ENCODE measurements around the gene GFI1B. TPM values are rescaled to one million over a fixed set of nuclear protein-coding genes. Genes with fewer than 3 reads are reported as not detected.

Gene GFI1B
- total and polyA plus RNA-seq, 2 of the 4 experiments (the other 2 are of a cell fraction): 0.02 TPM; not detected in 1

- Histone ChIP-seq H3K27me3 (ENCODE audit: control insufficient read depth, insufficient read depth, low read length) (peaks cover 67% of the 10 kb centered on the region), H3K36me3 (ENCODE audit: control insufficient read depth, insufficient read depth, low read length) (no peaks in the 10 kb centered on the region), H4K5ac (ENCODE audit: low read depth, low read length) (no peak overlapping the region), H4K8ac (ENCODE audit: low read depth in 2 of 2, low read length in 2 of 2) (no peak overlapping the region), H3K9me3 (ENCODE audit: control insufficient read depth, insufficient read depth, low read length) (no peaks in the 10 kb centered on the region), H3K23ac (ENCODE audit: low read depth, low read length) (no peak overlapping the region), H3K9me1 (ENCODE audit: insufficient read depth, low read length) (no peaks in the 10 kb centered on the region), H2AK9ac (replicated peaks; ENCODE audit: low read depth, low read length, poor library complexity) (no peak overlapping the region), H3K79me1 (ENCODE audit: low read depth in 1 of 2, low read length in 2 of 2) (no peaks in the 10 kb centered on the region), H3K4me2 (ENCODE audit: low read depth, low read length) (no peak overlapping the region), H2BK15ac (ENCODE audit: low read depth, low read length) (no peak overlapping the region), H3K27ac (ENCODE audit: insufficient read depth, low read length) (no peak overlapping the region), H2BK5ac (ENCODE audit: low read depth, low read length, poor library complexity, severe bottlenecking) (no peak overlapping the region), H3K4ac (ENCODE audit: low read depth, low read length) (no peak overlapping the region), H3K14ac (replicated peaks; ENCODE audit: low read depth, low read length) (no peak overlapping the region), H3K56ac (ENCODE audit: extremely low read depth, insufficient read depth, low read length) (no peak overlapping the region), H4K20me1 (ENCODE audit: insufficient read depth, low read length) (no peaks in the 10 kb centered on the region), H2AFZ (replicated peaks; ENCODE audit: low read length, poor library complexity) (peak overlapping the region; percentile 10), H3K4me1 (ENCODE audit: control insufficient read depth, insufficient read depth, low read length) (no peaks in the 10 kb centered on the region), H2AK5ac (ENCODE audit: low read depth, low read length) (no peak overlapping the region), H3K9ac (ENCODE audit: low read depth, low read length) (no peak overlapping the region), H4K91ac (ENCODE audit: insufficient read depth, low read depth, low read length) (no peak overlapping the region), H3K4me3 (ENCODE audit: insufficient read depth, low read depth, low read length) (no peak overlapping the region), H2BK20ac (ENCODE audit: low read depth, low read length) (no peak overlapping the region), H2BK120ac (ENCODE audit: low read depth, low read length) (no peak overlapping the region), H3K18ac (ENCODE audit: low read depth, low read length) (no peak overlapping the region)
- DNase-seq: no peak
- BruUV-seq (replicated peaks): no TSS peak
- 83% methylated on average over 7 of the region's 23 CpGs; no CpG with 5 or more reads in 1 of the 2 experiments for WGBS, 2 experiments (ENCODE audit: extremely low coverage in 2 of 2, insufficient read length in 1 of 2)
- intact Hi-C loops (cut with micrococcal nuclease): no loop called here
- dilution Hi-C loops (cut with HindIII; ENCODE audit: low sequenced_read_pairs, unreplicated experiment): no loop called here
- CTCF ChIA-PET: no interaction called here
- POLR2A ChIA-PET (ENCODE audit: unreplicated experiment): no interaction called here
- TF ChIP-seq SMC3 (IDR thresholded peaks at IDR 0.05; ENCODE audit: low read depth, low read length) (no peak), FOS (IDR thresholded peaks at IDR 0.05; ENCODE audit: low read depth, low read length) (no peak), CHD1 (IDR thresholded peaks at IDR 0.05; ENCODE audit: low read depth, low read length) (no peak), BHLHE40 (IDR thresholded peaks at IDR 0.05; ENCODE audit: low read depth, low read length) (no peak), USF2 (IDR thresholded peaks at IDR 0.05; ENCODE audit: low read depth, low read length) (no peak), POLR2A (IDR thresholded peaks at IDR 0.05; ENCODE audit: low read depth, low read length) (no peak), ELK1 (IDR thresholded peaks at IDR 0.05; ENCODE audit: borderline replicate concordance, low read depth, low read length) (no peak)
- TF ChIP-seq, protein P1, sequence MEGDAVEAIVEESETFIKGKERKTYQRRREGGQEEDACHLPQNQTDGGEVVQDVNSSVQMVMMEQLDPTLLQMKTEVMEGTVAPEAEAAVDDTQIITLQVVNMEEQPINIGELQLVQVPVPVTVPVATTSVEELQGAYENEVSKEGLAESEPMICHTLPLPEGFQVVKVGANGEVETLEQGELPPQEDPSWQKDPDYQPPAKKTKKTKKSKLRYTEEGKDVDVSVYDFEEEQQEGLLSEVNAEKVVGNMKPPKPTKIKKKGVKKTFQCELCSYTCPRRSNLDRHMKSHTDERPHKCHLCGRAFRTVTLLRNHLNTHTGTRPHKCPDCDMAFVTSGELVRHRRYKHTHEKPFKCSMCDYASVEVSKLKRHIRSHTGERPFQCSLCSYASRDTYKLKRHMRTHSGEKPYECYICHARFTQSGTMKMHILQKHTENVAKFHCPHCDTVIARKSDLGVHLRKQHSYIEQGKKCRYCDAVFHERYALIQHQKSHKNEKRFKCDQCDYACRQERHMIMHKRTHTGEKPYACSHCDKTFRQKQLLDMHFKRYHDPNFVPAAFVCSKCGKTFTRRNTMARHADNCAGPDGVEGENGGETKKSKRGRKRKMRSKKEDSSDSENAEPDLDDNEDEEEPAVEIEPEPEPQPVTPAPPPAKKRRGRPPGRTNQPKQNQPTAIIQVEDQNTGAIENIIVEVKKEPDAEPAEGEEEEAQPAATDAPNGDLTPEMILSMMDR (conservative IDR thresholded peaks at IDR 0.05; ENCODE audit: low read depth, low read length): no peak
- in situ Hi-C loops (cut with MboI; ENCODE audit: low sequenced_read_pairs): no loop called here
- no peak for ATAC-seq (ENCODE audit: low read depth)
Measured at GRCh38 chr9:132989414-132989996, 11.0 kb downstream of the GFI1B start.

Measured in IMR-90 (cell line).